GM19239 (cell line): ENCODE measurements around the gene DPP9.

Experiments used
- DNase-seq: peaks from one replicate; pipeline ENCODE4 v3.0.0; 2011; ENCODE audit warnings: low spot score; ENCODE audit not compliant: insufficient read length
- FAIRE-seq: peaks from 2 replicates; lab custom pipeline; 2011; peaks lifted over from hg19 to GRCh38; lab: Jason Lieb, UNC

DPP9 gene

DNA sequence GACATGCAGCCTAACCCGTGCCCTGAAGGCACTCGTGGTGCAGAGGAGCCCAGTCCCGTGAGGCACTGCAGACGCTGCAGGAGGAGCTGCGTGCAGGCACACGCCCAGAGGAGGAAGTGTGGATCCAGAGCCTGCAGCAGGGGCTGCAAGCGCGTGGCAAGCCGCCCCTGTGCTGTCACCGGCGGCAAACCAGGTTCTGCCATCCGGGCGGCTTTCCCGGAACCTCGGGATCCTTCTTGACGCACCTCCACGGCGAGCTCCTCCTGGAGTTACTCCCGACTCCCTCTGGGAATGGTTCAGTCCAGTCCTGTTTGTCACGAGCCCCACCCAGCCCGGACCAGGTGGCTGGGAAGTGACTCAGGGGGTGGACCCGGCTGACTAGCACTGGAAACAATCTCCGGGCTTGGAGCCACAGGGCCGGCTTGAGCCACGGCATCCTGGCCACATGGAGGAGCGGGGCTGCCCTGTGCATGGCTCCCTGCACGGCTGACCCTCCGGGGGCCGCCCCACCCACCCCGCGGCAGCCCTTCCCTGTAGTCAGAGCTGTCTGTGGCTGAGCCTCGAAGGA, 10.2 kb downstream of the DPP9 start:
- no peak for FAIRE-seq
- no peak for DNase-seq

DNA sequence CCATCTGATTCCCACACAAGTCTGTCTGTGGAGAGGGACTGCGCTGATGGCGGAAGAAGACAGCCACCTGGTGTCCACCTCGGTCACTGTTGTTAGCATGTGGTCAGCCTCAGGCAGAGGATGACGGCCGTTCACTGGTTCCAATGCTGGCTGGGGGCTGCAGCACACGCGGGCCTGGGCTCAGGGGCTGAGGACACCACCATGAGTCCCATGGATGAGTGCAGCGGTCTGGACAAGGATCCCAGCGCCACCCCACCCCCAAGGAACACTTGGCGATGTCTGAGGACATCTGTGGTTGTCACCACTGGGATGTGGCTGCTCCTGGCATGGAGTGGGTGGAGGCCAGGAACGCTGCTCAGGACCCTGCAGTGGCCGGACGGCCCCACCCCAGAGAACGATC, 10.9 kb downstream of the DPP9 start:
- no peak for FAIRE-seq
- DNase-seq = no peak

GRCh38 chr19:4711211-4711610, 12.4 kb downstream of the DPP9 start:
- FAIRE-seq (no peak), DNase-seq (no peak)

DNA sequence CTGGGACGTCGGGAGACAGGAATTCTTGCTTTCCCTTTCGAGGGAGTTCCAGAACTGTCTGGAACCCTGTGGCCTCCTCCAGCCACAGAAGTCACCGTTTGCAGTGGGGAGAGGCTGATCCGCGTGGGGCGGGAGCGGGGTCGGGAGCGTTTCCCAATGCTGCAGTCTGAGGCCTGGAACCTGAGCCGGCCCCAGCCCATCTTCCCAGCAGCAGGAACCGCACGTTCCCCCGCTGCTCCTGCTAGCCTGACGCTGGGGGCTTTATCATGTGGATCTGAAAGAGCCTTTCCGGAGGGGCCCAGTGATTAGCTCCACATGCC, 13.4 kb downstream of the DPP9 start:
- DNase-seq = no peak
- FAIRE-seq = no peak

GRCh38 chr19:4709440-4710280, 14.0 kb downstream of the DPP9 start:
- DNase-seq (peak; percentile 47), FAIRE-seq (no peak)

DNA sequence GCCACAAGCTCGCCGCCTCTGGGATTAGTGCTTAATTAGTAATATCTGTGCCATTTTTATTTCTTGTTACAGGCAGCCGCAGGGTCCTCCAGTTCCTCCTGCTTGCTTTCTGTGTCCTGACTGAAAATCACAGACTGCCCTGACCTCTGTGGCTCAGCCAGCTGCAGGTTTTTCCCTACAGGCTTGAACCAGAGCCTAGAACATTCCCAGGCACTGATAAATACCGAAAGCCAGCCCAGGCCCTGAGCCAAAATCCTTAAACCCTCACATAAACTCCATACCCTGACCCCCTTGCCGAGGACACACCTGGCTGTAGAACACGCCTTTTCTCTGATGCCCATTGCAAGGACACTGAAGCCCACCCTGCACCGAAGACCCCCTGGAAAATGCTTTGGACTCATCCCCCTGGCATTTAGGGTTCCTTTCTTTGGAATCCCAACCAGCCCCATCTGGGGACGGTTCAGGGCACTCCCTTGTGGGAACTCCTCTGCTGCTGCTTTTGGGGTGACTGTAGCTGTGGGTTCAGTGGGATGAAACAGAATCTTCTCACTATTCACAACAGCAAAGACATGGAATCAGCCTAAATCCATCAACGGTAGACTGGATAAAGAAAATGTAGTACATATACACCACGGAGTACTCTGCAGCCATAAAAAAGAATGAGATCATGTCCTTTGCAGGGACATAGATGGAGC, 15.5 kb downstream of the DPP9 start:
- no peak for FAIRE-seq

DNA sequence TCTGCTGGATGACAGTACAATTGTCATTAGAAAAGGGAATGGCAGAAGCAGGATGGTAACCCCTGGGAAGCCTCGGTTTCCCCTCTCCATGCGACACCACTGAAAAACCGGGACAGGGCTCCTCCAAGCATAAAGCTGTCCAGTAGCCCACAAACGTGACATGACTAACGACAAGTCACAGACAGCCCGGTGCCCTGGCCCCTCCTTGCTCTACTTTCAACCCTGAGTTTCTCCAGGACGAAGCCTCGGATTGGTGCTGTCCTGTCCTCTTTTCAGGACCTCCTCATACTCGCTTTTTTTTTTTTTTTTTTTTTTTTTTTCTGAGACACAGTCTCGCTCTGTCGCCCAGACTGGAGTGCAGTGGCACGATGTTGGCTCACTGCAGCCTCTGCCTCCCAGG, 16.3 kb downstream of the DPP9 start:
- FAIRE-seq = no peak
- no peak for DNase-seq

More for the DNA sequence above, 15.5 kb downstream of the DPP9 start:
- no peak for DNase-seq

DNA sequence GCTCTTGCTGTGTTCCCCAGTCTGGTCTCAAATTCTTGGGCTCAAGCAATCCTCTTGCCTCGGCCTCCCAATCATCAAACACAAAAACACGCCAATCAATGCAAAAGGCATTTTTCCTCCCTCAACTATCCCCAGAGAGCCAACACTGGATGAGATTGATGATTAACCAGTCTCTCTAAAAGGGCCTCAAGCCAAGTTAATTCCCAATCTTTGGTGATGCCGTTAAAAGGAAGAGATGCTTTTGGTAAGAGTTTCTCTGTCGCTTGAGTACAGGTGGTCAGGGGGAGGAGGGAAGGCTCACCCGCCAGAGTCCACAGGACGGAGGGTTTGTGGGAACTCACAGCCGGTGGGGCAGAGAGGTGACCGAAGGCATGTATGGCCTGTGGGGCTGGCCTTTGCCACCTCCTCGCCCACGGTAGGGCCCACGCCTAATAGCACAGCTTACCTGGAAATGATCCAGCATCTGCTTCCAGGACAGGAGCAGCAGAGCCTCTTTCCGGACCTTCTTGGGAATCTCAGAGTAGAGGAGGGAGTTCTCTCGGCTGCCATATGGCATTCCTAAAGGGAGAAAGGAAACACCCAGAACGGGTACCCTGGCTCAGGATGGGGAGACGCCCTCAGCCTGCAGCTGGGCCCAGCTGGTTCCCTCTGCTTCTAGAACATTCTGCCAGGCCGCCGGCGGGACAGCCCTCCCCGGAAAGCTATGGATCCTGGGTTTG, 18.1 kb downstream of the DPP9 start:
- DNase-seq (no peak), FAIRE-seq (no peak)

DNA sequence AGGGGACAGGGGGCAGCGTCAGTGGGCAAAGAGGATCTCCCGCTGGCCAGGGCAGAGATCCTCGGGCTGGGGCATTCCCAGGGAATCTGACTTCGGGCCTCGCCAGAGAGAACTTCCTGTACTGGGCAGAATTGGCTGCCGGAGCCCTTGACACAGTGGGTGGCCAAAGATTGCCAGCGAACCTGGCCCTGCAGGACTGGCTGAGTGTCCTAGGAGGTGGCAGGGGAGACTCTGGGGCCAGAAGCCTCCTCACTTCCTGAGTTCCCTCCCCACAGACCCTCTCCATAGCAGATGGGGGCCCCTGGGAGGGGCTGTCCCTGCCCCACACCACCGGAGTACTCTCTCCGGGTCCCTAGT, 19.3 kb downstream of the DPP9 start:
- no peak for FAIRE-seq
- no peak for DNase-seq

- FAIRE-seq (no peak), DNase-seq (no peak)
Measured at GRCh38 chr19:4703671-4704316, 19.8 kb downstream of the DPP9 start.

DNA sequence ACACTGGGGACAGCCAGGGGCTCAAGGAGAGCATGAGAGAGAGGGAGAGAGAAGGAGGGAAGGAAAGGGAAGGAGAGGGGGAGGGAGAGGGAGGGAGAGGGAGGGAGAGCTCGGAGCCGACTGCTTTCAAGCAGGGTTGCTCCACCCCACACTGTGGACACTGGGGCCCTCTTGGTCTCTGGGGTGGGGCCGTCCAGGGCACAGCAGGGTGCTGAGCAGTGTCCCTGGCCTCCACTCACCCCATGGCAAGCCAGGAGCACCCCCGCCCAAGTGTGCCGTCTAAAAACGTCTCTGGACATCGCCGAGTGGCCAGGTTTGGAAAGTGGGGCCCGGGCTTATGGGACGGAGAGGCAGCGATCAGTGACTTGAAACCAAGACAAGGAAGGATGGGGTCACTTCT, 20.9 kb downstream of the DPP9 start:
- no peak for FAIRE-seq
- no peak for DNase-seq

DNA sequence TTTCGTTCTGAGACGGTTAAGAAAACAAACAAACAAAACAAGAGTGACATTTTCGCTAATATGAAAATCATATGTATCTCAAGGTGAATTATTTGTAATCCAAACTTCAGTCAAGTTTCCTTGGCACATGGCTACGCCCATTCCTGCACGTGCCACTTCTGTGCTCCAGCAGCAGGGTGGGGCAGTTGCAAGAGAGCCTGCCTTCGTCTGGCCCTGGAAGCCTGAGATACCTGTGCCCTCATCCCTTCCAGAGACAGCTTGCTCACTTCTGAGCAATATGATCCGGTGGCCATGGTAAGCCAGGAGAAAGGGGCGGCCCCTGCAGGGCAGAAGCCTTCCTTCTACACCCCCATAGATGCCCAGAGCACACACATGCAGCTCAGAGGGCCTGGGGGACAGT, 22.1 kb downstream of the DPP9 start:
- FAIRE-seq = no peak
- DNase-seq = no peak

DNA sequence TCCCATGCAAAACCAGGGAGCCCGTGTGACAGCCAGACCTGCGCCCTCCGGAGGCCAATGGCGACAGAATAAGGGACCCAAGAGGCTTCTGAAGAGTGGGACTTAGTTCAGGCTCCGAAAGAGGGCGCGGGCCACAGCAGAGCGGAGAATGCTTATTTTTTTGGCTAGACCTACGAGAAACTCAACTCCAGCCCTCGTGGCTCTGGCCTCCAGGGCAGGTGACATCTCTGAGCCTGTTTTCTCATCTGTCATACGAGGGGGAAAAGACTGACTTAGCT, 23.0 kb downstream of the DPP9 start:
- FAIRE-seq = no peak

GRCh38 chr19:4699826-4700692, 23.6 kb downstream of the DPP9 start:
- FAIRE-seq = no peak

More for the DNA sequence above, 23.0 kb downstream of the DPP9 start:
- no peak for DNase-seq

DNA sequence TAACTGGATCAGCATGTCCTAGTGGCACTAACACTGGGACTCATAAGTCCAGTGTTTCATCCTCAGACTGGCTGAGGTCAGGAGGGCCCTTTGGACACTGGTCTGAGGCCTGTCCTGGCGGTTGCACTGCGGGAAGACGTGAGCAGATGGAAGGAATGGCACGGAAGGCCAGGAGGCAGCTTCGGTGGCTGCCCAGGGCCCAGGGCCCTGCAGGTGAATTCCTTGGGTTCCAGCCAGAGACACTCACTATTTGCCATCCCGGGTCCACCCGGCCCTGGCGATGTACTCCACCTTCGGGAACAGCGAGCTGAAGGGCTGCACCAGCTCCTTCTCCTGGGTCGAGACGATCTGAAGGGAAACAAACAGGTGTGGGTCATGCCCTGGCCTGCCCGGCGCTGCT, 26.3 kb downstream of the DPP9 start:
- FAIRE-seq = no peak
- no peak for DNase-seq

More at GRCh38 chr19:4699826-4700692, 23.6 kb downstream of the DPP9 start:
- no peak for DNase-seq

DNA sequence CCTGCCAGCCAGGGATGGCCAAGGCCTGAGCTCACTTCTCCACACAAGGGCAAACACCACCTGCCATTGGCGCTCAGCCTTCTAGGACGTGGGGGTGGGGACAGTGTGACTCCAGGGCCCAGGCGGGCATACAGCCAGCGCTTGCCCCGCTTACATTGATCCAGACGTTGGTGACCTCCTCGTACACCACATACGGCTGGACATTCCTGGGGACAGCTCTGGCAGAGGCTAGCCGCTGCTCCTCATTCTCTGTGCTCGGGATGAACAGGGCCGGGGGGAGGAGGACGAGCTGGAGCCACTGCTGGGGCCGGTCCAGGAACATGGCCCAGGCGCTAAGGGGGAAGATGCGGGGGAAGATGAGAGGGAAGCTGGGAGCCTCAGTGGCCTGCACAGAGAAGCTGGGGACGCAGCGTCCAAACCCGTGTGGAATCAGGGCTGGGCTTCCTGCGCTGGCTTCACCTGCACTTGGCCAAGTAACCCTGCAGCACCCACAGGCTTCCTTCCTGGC, 28.4 kb downstream of the DPP9 start:
- no peak for DNase-seq
- no peak for FAIRE-seq

DNA sequence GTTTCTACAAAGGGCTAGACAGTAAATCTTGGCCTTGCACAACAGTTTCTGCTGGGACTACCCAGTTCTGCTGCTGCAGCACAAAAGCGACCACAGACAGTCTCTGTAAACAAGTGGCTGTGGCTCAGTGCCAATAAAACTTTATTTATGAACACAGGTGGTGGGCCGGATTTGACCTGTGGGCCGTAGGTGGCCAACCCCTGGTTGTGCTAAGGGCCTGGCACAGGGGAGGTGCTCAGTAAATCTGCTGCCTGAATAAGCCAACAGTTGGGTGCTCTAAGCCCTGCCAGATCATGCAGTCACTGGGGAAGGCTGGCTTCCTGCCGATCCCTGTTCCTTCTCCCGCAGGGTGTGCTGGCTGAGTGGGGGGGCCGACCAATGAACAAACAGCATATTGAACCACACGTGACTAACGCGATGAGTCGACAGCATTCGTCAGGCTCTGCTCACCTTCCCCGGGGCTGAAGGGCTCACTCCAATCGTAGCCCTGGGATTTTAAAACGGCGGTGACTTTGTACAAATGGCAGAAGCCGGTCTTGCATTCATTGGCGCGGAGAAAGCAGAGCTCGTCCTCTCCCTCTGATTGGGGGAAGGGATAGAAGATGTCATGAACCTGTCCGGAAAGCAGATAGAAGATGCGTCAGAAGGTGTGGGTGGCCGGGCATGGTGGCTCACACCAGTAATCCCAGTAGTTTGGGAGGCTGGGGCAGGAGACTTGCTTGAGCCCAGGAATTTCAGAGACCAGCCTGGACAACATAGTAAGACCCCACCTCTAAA, 29.2 kb downstream of the DPP9 start:
- DNase-seq = no peak
- no peak for FAIRE-seq

DNA sequence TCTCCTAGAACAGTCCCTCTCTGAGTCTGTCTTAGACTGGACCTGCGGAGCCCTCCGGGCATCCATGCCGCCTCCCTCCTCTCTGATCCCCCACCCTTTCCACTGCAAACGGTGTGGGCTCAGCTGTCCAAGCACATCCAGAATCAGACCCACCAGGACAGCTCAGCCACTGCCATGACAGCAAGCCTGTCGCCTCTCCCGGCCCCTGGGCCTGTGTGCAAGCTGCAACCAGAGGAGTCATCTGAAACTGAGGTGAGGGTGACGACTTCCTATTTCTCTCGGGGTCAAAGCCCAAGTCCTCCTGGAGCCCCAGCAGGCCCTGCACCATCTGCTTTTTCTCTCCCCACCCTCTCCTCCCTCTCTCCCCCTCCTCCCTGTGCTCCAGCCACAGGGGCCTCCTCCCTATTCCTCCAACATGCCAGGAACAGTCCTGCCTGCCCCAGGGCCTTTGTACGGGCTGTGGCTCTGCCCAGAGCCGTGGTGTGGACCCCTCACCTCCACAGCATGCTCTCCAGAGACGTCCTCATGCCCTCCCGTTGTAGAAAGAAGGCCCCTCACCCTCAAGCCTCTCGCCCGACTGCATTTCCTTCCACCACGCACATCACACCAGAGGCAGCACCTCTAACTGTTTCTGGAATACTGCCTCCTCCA, 30.0 kb downstream of the DPP9 start:
- FAIRE-seq = no peak

DNA sequence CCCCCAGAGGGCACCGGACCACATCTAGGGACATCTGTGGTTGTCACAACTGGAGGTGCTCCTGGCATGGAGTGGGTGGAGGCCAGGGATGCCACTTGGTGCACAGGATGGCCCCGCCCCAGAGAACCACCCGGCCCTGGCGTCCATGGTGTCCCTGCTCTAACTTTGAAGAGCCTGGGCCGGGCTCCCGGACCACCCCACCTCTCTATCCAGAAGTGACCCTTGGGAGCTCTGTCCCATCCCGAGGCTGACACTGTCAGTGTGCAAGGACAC, 30.6 kb downstream of the DPP9 start:
- FAIRE-seq (no peak), DNase-seq (no peak)

More for the DNA sequence above, 30.0 kb downstream of the DPP9 start:
- no peak for DNase-seq
